Measurements from ENCODE around the gene KCTD7. TPM values are rescaled to one million over a fixed set of nuclear protein-coding genes. Genes with fewer than 3 reads are reported as not detected.
"Not testable (repeated sequence)": the region's sequence is repeated elsewhere in the genome, so short reads cannot be mapped to it uniquely, and the experiment has no call there.

Gene KCTD7
- total and polyA plus RNA-seq, 10 donors = 2.3 to 25.0 (median 14.5) TPM

- H3K36me3 ChIP-seq = peaks cover 4 to 100% (median 65%) of the 10 kb centered on the region in 6 donors
These were observed 13.5 kb downstream of the KCTD7 start for GRCh38 chr7:66642186-66642585.

GRCh38 chr7:66642932-66643331 is 14.3 kb downstream of the KCTD7 start:
- TF ChIP-seq POLR2AphosphoS5 (IDR thresholded peaks at IDR 0.05) (no peak), POLR2A (IDR thresholded peaks at IDR 0.05) (no peak), CTCF (IDR thresholded peaks at IDR 0.05 in 8 of 11, conservative IDR thresholded peaks at IDR 0.05 in 3 of 11) (no peak)
- Histone ChIP-seq H3K4me1 (peaks cover 0 to 19% (median 7%) of the 10 kb centered on the region in 6 donors), H3K36me3 (peaks cover 4 to 96% (median 61%) of the 10 kb centered on the region in 6 donors), H3K27ac (peak overlapping the region in 1 of 8 donors; percentile 24), H3K9me3 (no peaks in the 10 kb centered on the region), H3K4me3 (no peak overlapping the region), H3K27me3 (replicated peaks in 1 of 7) (no peaks in the 10 kb centered on the region)
- no peak for DNase-seq
- intact Hi-C loops (cut with DNase I; ENCODE audit: low total_unique reads) = no loop called here

More at GRCh38 chr7:66642186-66642585, 13.5 kb downstream of the KCTD7 start:
- Histone ChIP-seq H3K27ac (no peak overlapping the region), H3K27me3 (replicated peaks in 1 of 7) (no peaks in the 10 kb centered on the region), H3K9me3 (no peaks in the 10 kb centered on the region), H3K4me1 (peaks cover 0 to 19% (median 7%) of the 10 kb centered on the region in 6 donors), H3K4me3 (no peak overlapping the region)
- WGBS, 5 donors = 76 to 85% (median 78%) methylated on average over 3 of the region's 3 CpGs
- TF ChIP-seq CTCF (IDR thresholded peaks at IDR 0.05 in 8 of 11, conservative IDR thresholded peaks at IDR 0.05 in 3 of 11) (no peak), POLR2A (IDR thresholded peaks at IDR 0.05) (no peak), POLR2AphosphoS5 (IDR thresholded peaks at IDR 0.05) (no peak)
- intact Hi-C loops (cut with DNase I; ENCODE audit: low total_unique reads) = no loop called here
- no peak for DNase-seq

GRCh38 chr7:66643395-66643794 is 14.7 kb downstream of the KCTD7 start:
- 64 to 90% (median 77%) methylated on average over 2 of the region's 2 CpGs for WGBS, 5 donors
- Histone ChIP-seq H3K4me3 (no peak overlapping the region), H3K36me3 (peaks cover 4 to 91% (median 56%) of the 10 kb centered on the region in 6 donors), H3K27ac (no peak overlapping the region), H3K4me1 (peaks cover 0 to 19% (median 7%) of the 10 kb centered on the region in 6 donors), H3K27me3 (replicated peaks in 1 of 7) (no peaks in the 10 kb centered on the region), H3K9me3 (no peaks in the 10 kb centered on the region)
- TF ChIP-seq POLR2A (IDR thresholded peaks at IDR 0.05) (no peak), POLR2AphosphoS5 (IDR thresholded peaks at IDR 0.05) (no peak), CTCF (IDR thresholded peaks at IDR 0.05 in 8 of 11, conservative IDR thresholded peaks at IDR 0.05 in 3 of 11) (no peak)
- intact Hi-C loops (cut with DNase I; ENCODE audit: low total_unique reads) = no loop called here
- no peak for DNase-seq

GRCh38 chr7:66651026-66651425 is 22.3 kb downstream of the KCTD7 start:
- H3K27ac ChIP-seq; DNase-seq; intact Hi-C loops (cut with DNase I; ENCODE audit: low total_unique reads); H3K9me3 ChIP-seq; H3K27me3 ChIP-seq (replicated peaks in 1 of 7); H3K4me3 ChIP-seq: not testable (repeated sequence)
- 71 to 94% (median 80%) methylated on average over 6 of the region's 6 CpGs for WGBS, 5 donors
- peaks cover 0 to 15% (median 0%) of the 10 kb centered on the region in 6 donors for H3K36me3 ChIP-seq
- H3K4me1 ChIP-seq = peaks cover 0 to 27% (median 18%) of the 10 kb centered on the region in 6 donors
